Right renal cortex interstitium (tissue), 3 donors: ENCODE data around the gene CETN3. TPM values are rescaled to one million over a fixed set of nuclear protein-coding genes. Genes with fewer than 3 reads are reported as not detected.

Source experiments
- polyA plus RNA-seq, 3 donors: library from polyadenylated mRNA; unstranded; fragments of 120-200 nt; gene quantifications; one replicate each; pipeline ENCODE4 v1.2.1, GENCODE V29; 2013; ENCODE audit not compliant: insufficient read length in 3 of 3

CETN3 gene
- polyA plus RNA-seq, 3 donors, result 82.7 to 97.3 (median 84.4) TPM

Other genes with a start within 250 kb of the CETN3 start
- 10 to 100 TPM; 10.2 to 10.7 (median 10.7) TPM for gene MBLAC2, start 65.0 kb upstream of the CETN3 start, polyA plus RNA-seq
- 1 to 10 TPM; 1.8 to 2.9 (median 2.2) TPM for gene POLR3G, start 65.1 kb upstream of the CETN3 start, polyA plus RNA-seq
- gene LYSMD3, start 119.8 kb upstream of the CETN3 start, polyA plus RNA-seq, result 10 to 100 TPM; 31.4 to 32.4 (median 31.8) TPM
- 10 to 100 TPM; 10.2 to 14.8 (median 10.6) TPM for gene ADGRV1, start 149.0 kb upstream of the CETN3 start, polyA plus RNA-seq